Pancreas (tissue), 10 donors: ENCODE measurements around the gene SLC25A51. TPM values are rescaled to one million over a fixed set of nuclear protein-coding genes. Genes with fewer than 3 reads are reported as not detected.
"Not testable (repeated sequence)": the region's sequence is repeated elsewhere in the genome, so short reads cannot be mapped to it uniquely, and the experiment has no call there.

Experiments
- ATAC-seq, 4 donors: fragments of 200-7000 bp; cut with Tn5 transposase; one replicate each; pipeline versions ENCODE4 v1.8.0 to v1.9.1; 2020; ENCODE audit warnings: mild to moderate bottlenecking in 4 of 4, moderate library complexity in 4 of 4
- DNase-seq, 6 donors: peaks; one replicate each; pipeline ENCODE4 v3.0.0-alpha.2; 2020
- FAIRE-seq: peaks from 2 replicates; lab custom pipeline; 2012; peaks lifted over from hg19 to GRCh38; lab: Jason Lieb, UNC
- H3K27ac ChIP-seq, 4 donors: fragments of 200-600 bp; sonication (generic); 1 replicate in 3 of 4; 2 replicates in 1 of 4; pipeline versions ENCODE4 v1.5.0 to v1.8.0; 2020
- H3K27me3 ChIP-seq, 4 donors: fragments of 200-600 bp; one replicate each; pipeline ENCODE4 v1.8.0; 2021
- H3K36me3 ChIP-seq, 3 donors: fragments of 200-600 bp; sonication (generic) in 1 of 3; one replicate each; pipeline versions ENCODE4 v1.5.0 to v1.8.0; 2020 to 2021
- H3K4me1 ChIP-seq, 3 donors: fragments of 200-600 bp; one replicate each; pipeline ENCODE4 v1.8.0; 2021
- H3K4me3 ChIP-seq, 4 donors: fragments of 200-600 bp; sonication (generic) in 2 of 4; one replicate each; pipeline versions ENCODE4 v1.5.0 to v1.8.0; 2020 to 2021
- H3K9me3 ChIP-seq, 4 donors: fragments of 200-600 bp; one replicate each; pipeline ENCODE4 v1.8.0; 2021
- CTCF ChIP-seq, 4 donors: fragments of 200-600 bp; sonication (generic) in 3 of 4; IDR thresholded peaks; one replicate each; pipeline versions ENCODE4 v1.5.0 to v1.8.0; 2021; ENCODE audit warnings: antibody characterized with exemption in 4 of 4
- WGBS, 2 donors: extraction: QIAGEN DNeasy Blood & Tissue Kit; methylation state at CpG; one replicate each; pipeline ENCODE4 v1.1.7; 2013; 5-methylcytosine and 5-hydroxymethylcytosine counted together
- intact Hi-C, 3 donors: fragments of 100-400 bp; cut with DNase I; formaldehyde crosslinking; loops; one replicate each; pipeline versions ENCODE4 v1.11.1 to v1.14.2; 2022
- polyA plus RNA-seq, 2 donors: library from polyadenylated mRNA; stranded (reverse); fragments of 200-250 nt; gene quantifications; one replicate each; pipeline ENCODE4 v1.2.3, GENCODE V29; 2013
- total RNA-seq, 6 donors: library from RNA; stranded (reverse); fragmentation: NEBNext Ultra II Directional in 4 of 6; extraction: Animal tissue kit (Norgen Biotek cat#: 25700) in 4 of 6; gene quantifications; one replicate each; pipeline versions ENCODE4 v1.2.1 to v1.2.4, GENCODE V29; 2021 to 2023
- donor health status: healthy with polysubstance abuse.
- donor health status: DM: no; HTN: no; CAD: no; lungs with moderate emphysema.
- donor health status: DM: no; HTN: no; CAD: no.
- donor health status: control.
- donor health status: control.
- donor health status: Bipolar disorder and iron deficiency.
- donor health status: DM: yes; HTN: yes; CAD: no.
- donor health status: DM: no; HTN: no; CAD: no.
- donor health status: DM: no; HTN: no; CAD: no.
- donor health status: DM: yes; HTN: yes; CAD: no.

The SLC25A51 gene
- total and polyA plus RNA-seq, 8 donors, result 3.1 to 19.0 (median 13.2) TPM

GRCh38 chr9:37899041-37899440 lies 4.9 kb downstream of the SLC25A51 start:
- intact Hi-C loops, result no loop called here
- Histone ChIP-seq H3K4me3 (no peak overlapping the region), H3K27me3 (no peaks in the 10 kb centered on the region), H3K36me3 (peaks cover 0 to 24% (median 17%) of the 10 kb centered on the region in 3 donors), H3K4me1 (peaks cover 0 to 14% (median 12%) of the 10 kb centered on the region in 3 donors), H3K27ac (no peak overlapping the region), H3K9me3 (no peaks in the 10 kb centered on the region)
- ATAC-seq (no peak), FAIRE-seq (no peak), DNase-seq (no peak)
- WGBS, 2 donors, result 72 to 89% methylated on average over 2 of the region's 2 CpGs
- no peak for TF ChIP-seq CTCF (IDR thresholded peaks at IDR 0.05)

DNA sequence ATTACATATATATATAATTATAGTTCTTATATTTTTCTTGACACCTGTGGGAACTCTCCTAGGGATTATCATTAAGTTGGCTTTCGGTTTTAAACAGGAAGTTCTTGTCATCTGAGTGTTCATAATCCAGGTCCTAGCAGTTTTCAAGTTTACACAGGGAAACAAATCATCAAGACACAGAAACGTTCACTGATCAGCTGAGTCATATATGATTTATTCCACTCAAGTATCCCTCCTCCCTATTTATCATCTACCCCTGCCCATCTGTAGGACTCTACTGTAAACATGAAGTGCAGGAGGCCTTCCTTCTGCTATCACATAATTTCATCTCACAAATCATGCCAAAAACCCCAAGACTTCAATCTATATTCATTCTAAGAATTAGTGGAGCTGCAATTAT lies 6.3 kb downstream of the SLC25A51 start:
- ATAC-seq (no peak), FAIRE-seq (no peak), DNase-seq (no peak)
- Histone ChIP-seq H3K4me3 (no peak overlapping the region), H3K4me1 (peaks cover 0 to 12% (median 10%) of the 10 kb centered on the region in 3 donors), H3K27me3 (no peaks in the 10 kb centered on the region), H3K36me3 (peaks cover 0 to 31% (median 17%) of the 10 kb centered on the region in 3 donors), H3K27ac (no peak overlapping the region), H3K9me3 (no peaks in the 10 kb centered on the region)
- 47 to 48% methylated on average over 2 of the region's 2 CpGs for WGBS, 2 donors
- no peak for TF ChIP-seq CTCF (IDR thresholded peaks at IDR 0.05)
- intact Hi-C loops, result no loop called here

DNA sequence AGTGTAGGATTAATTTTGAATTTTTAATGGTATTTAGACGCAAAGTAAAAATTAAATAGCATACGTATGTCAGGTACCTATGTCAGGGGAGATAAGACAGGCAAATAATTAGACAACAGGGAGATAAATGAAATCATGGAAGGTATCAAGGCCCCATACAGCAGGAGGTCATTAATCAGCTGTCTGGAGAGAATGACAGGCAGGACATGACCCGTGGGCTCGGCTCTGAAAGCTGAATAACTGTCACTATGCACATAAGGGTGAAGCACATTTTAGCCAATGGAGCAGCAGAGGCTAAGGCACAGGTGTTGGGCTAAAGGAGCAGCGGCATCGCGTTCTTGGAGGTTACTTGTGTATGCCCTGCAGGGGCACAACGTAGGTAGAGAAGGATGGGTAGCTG lies 11.9 kb downstream of the SLC25A51 start:
- FAIRE-seq (no peak), DNase-seq (no peak), ATAC-seq (no peak)
- Histone ChIP-seq H3K36me3 (peaks cover 0 to 21% (median 11%) of the 10 kb centered on the region in 3 donors), H3K4me1 (no peaks in the 10 kb centered on the region), H3K27ac (no peak overlapping the region), H3K9me3 (no peaks in the 10 kb centered on the region), H3K4me3 (no peak overlapping the region), H3K27me3 (no peaks in the 10 kb centered on the region)
- TF ChIP-seq CTCF (IDR thresholded peaks at IDR 0.05), result no peak
- WGBS, 2 donors, result 74 to 78% methylated on average over 8 of the region's 8 CpGs
- intact Hi-C loops, result no loop called here

- ATAC-seq, H3K27ac ChIP-seq, H3K9me3 ChIP-seq, intact Hi-C loops, FAIRE-seq, H3K4me3 ChIP-seq, H3K27me3 ChIP-seq, DNase-seq, H3K4me1 ChIP-seq: not testable (repeated sequence)
- peaks cover 0 to 11% (median 3%) of the 10 kb centered on the region in 3 donors for H3K36me3 ChIP-seq
- WGBS, 2 donors, result 98 to 99% methylated on average over 13 to 17 of the region's 17 CpGs
These were observed 12.9 kb downstream of the SLC25A51 start for GRCh38 chr9:37891042-37891441.

- no peaks in the 10 kb centered on the region for H3K27me3 ChIP-seq
- DNase-seq (no peak), FAIRE-seq (no peak), ATAC-seq (no peak)
- H3K4me3 ChIP-seq, result no peak overlapping the region
- intact Hi-C loops, result no loop called here
- H3K27ac ChIP-seq, result no peak overlapping the region
- peaks cover 0 to 8% (median 2%) of the 10 kb centered on the region in 3 donors for H3K36me3 ChIP-seq
- no peaks in the 10 kb centered on the region for H3K4me1 ChIP-seq
- no peak for TF ChIP-seq CTCF (IDR thresholded peaks at IDR 0.05)
- H3K9me3 ChIP-seq, result no peaks in the 10 kb centered on the region
These were observed 14.4 kb downstream of the SLC25A51 start for GRCh38 chr9:37889536-37889935.

- H3K36me3 ChIP-seq, FAIRE-seq, ATAC-seq: not testable (repeated sequence)
These were observed 15.8 kb downstream of the SLC25A51 start for GRCh38 chr9:37887977-37888583.

More at GRCh38 chr9:37887977-37888583, 15.8 kb downstream of the SLC25A51 start:
- intact Hi-C loops, H3K9me3 ChIP-seq, H3K27ac ChIP-seq, H3K4me3 ChIP-seq, H3K27me3 ChIP-seq, H3K4me1 ChIP-seq, DNase-seq: not testable (repeated sequence)
- WGBS, 2 donors, result 95 to 96% methylated on average over 10 to 11 of the region's 11 CpGs
